HEK293 (cell line): ENCODE results near the gene CADM1.

Source experiments
- CTCF ChIA-PET: fragments of 350-600 bp; formaldehyde crosslinking; extraction: SDS; loops from one replicate; lab custom pipeline; 2021; ENCODE audit warnings: antibody characterized with exemption; lab: Yijun Ruan, JAX
- POLR2A ChIA-PET: fragments of 300-600 bp; formaldehyde crosslinking; extraction: SDS; loops from one replicate; lab custom pipeline; 2020; ENCODE audit warnings: antibody characterized with exemption, inconsistent platforms; lab: Yijun Ruan, JAX
- H3K27ac ChIP-seq: fragments of 200-500 bp; sonication (Bioruptor generic); 2 replicates; pipeline ENCODE4 v1.5.1; 2014; ENCODE audit warnings: low read depth, low read length, control low read depth, inconsistent platforms; ENCODE audit errors: extremely low read depth
- H3K36me3 ChIP-seq, 2 experiments: fragments of 200-500 bp in 1 of 2; sonication (Bioruptor generic) in 1 of 2; 1 replicate in 1 of 2; 2 replicates in 1 of 2; pipeline ENCODE4 v1.5.1; 2014 to 2017; ENCODE audit warnings: inconsistent platforms in 2 of 2, low read length in 2 of 2; ENCODE audit not compliant: control insufficient read depth in 2 of 2, insufficient read depth in 1 of 2
- H3K4me1 ChIP-seq: fragments of 200-500 bp; sonication (Bioruptor generic); 2 replicates; pipeline ENCODE4 v1.5.1; 2014; ENCODE audit warnings: mild to moderate bottlenecking, low read length, inconsistent platforms; ENCODE audit not compliant: control insufficient read depth, insufficient read depth
- H3K4me3 ChIP-seq: 2 replicates; pipeline ENCODE4 v1.5.1; 2011; ENCODE audit warnings: low read depth, mild to moderate bottlenecking, control low read depth, low read length, moderate library complexity
- H3K9me3 ChIP-seq: fragments of 200-500 bp; sonication (Bioruptor generic); 2 replicates; pipeline ENCODE4 v1.5.1; 2014; ENCODE audit warnings: low read depth, low read length, inconsistent platforms; ENCODE audit not compliant: control insufficient read depth, insufficient read depth
- CTCF ChIP-seq: fragments of 450-650 bp; formaldehyde crosslinking; IDR thresholded peaks from 2 replicates; pipeline ENCODE4 v1.5.1; 2016; ENCODE audit warnings: missing biosample characterization, missing genetic modification characterization
- GLI2 ChIP-seq: fragments of 450-650 bp; formaldehyde crosslinking; IDR thresholded peaks from 2 replicates; pipeline ENCODE4; 2017; ENCODE audit warnings: missing biosample characterization, missing genetic modification characterization, low read depth, borderline replicate concordance
- KLF8 ChIP-seq: fragments of 450-650 bp; formaldehyde crosslinking; IDR thresholded peaks from 2 replicates; pipeline ENCODE4 v1.5.1; 2016; ENCODE audit warnings: missing biosample characterization, missing genetic modification characterization
- PRDM1 ChIP-seq: fragments of 450-650 bp; formaldehyde crosslinking; IDR thresholded peaks from 2 replicates; pipeline ENCODE4; 2016; ENCODE audit warnings: missing biosample characterization, missing genetic modification characterization
- PRDM6 ChIP-seq: fragments of 450-650 bp; formaldehyde crosslinking; IDR thresholded peaks from 2 replicates; pipeline ENCODE4 v1.5.1; 2017; ENCODE audit warnings: missing biosample characterization, missing genetic modification characterization
- REST ChIP-seq: fragments of 450-650 bp; formaldehyde crosslinking; IDR thresholded peaks from 2 replicates; pipeline ENCODE4 v1.5.1; 2016; ENCODE audit warnings: missing biosample characterization, missing genetic modification characterization
- WT1 ChIP-seq: fragments of 450-650 bp; formaldehyde crosslinking; IDR thresholded peaks from 2 replicates; pipeline ENCODE4 v1.5.1; 2016; ENCODE audit warnings: missing biosample characterization, missing genetic modification characterization
- YY1 ChIP-seq: fragments of 450-650 bp; formaldehyde crosslinking; IDR thresholded peaks from 2 replicates; pipeline ENCODE4 v1.5.1; 2018; ENCODE audit warnings: missing biosample characterization, missing genetic modification characterization
- ZFP41 ChIP-seq: fragments of 450-650 bp; formaldehyde crosslinking; IDR thresholded peaks from 2 replicates; pipeline ENCODE4 v1.5.1; 2016; ENCODE audit warnings: missing biosample characterization, missing genetic modification characterization, borderline replicate concordance
- ZNF132 ChIP-seq: fragments of 450-650 bp; formaldehyde crosslinking; IDR thresholded peaks from 2 replicates; pipeline ENCODE4 v1.5.1; 2017; ENCODE audit warnings: missing biosample characterization, missing genetic modification characterization, borderline replicate concordance
- ZNF133 ChIP-seq: fragments of 450-650 bp; formaldehyde crosslinking; IDR thresholded peaks from 2 replicates; pipeline ENCODE4 v1.5.1; 2016; ENCODE audit warnings: missing biosample characterization, missing genetic modification characterization
- ZNF175 ChIP-seq: fragments of 450-650 bp; formaldehyde crosslinking; IDR thresholded peaks from 2 replicates; pipeline ENCODE4 v1.5.1; 2016; ENCODE audit warnings: missing biosample characterization, missing genetic modification characterization
- ZNF473 ChIP-seq: fragments of 450-650 bp; formaldehyde crosslinking; IDR thresholded peaks from 2 replicates; pipeline ENCODE4 v1.5.1; 2017; ENCODE audit warnings: missing biosample characterization, missing genetic modification characterization
- ZNF501 ChIP-seq: fragments of 450-650 bp; formaldehyde crosslinking; IDR thresholded peaks from 2 replicates; pipeline ENCODE4 v1.5.1; 2016; ENCODE audit warnings: missing biosample characterization, missing genetic modification characterization
- ZNF585B ChIP-seq: fragments of 450-650 bp; formaldehyde crosslinking; IDR thresholded peaks from 2 replicates; pipeline ENCODE4 v1.5.1; 2016; ENCODE audit warnings: missing biosample characterization, missing genetic modification characterization
- ZNF623 ChIP-seq: fragments of 450-650 bp; formaldehyde crosslinking; IDR thresholded peaks from 2 replicates; pipeline ENCODE4 v1.5.1; 2016; ENCODE audit warnings: missing biosample characterization, missing genetic modification characterization
- ZNF654 ChIP-seq: fragments of 450-650 bp; formaldehyde crosslinking; IDR thresholded peaks from 2 replicates; pipeline ENCODE4 v1.5.1; 2016; ENCODE audit warnings: low read depth, missing biosample characterization, missing genetic modification characterization
- TF ChIP-seq, protein P1 (sequence below): fragments of 450-650 bp; formaldehyde crosslinking; IDR thresholded peaks from 2 replicates; pipeline ENCODE4 v1.5.1; 2017; ENCODE audit warnings: missing biosample characterization, missing genetic modification characterization
- TF ChIP-seq, protein P2 (sequence below): fragments of 450-650 bp; formaldehyde crosslinking; IDR thresholded peaks from 2 replicates; pipeline ENCODE4 v1.5.1; 2016; ENCODE audit warnings: missing biosample characterization, missing genetic modification characterization
- TF ChIP-seq, protein P3 (sequence below): fragments of 450-650 bp; IDR thresholded peaks from 2 replicates; pipeline ENCODE4 v1.5.1; 2018; ENCODE audit warnings: missing biosample characterization, mild to moderate bottlenecking, missing genetic modification characterization

CADM1 gene

GRCh38 chr11:115325523-115325922, 178.7 kb downstream of the CADM1 start:
- no peaks in the 10 kb centered on the region for H3K4me1 ChIP-seq
- POLR2A ChIA-PET: no interaction called here
- CTCF ChIA-PET: interaction anchor here (0.7 to 3.0 kb wide), 9 partner anchors 8 to 353 kb away, joined by 3 to 27 read pairs (median 6); no protein-coding TSS in a partner anchor

GRCh38 chr11:115324581-115325432, 179.4 kb downstream of the CADM1 start:
- H3K36me3 ChIP-seq: peaks cover 0 to 6% of the 10 kb centered on the region in 2 experiments; a peak in 1 of 3 replicates
- no peaks in the 10 kb centered on the region for H3K4me1 ChIP-seq
- ChIA-PET POLR2A (no interaction called here), CTCF (interaction anchor here (0.6 to 3.0 kb wide), 30 partner anchors 9 to 1009 kb away, joined by 3 to 27 read pairs (median 4); no protein-coding TSS in a partner anchor)
- H3K4me3 ChIP-seq: no peak overlapping the region
- H3K9me3 ChIP-seq: no peaks in the 10 kb centered on the region
- H3K27ac ChIP-seq: no peak overlapping the region
- TF ChIP-seq ZNF654 (tag by site-specific recombination): peak; percentile 78
- peak; percentile 16; the same call in 1 of the 2 replicates for TF ChIP-seq PRDM6 (tag by site-specific recombination)
- no peak for TF ChIP-seq KLF8
- TF ChIP-seq ZNF623 (tag by site-specific recombination): no peak
- peak; percentile 11; the same call in 1 of the 2 replicates for TF ChIP-seq CTCF (tag by site-specific recombination)
- TF ChIP-seq, protein P1, sequence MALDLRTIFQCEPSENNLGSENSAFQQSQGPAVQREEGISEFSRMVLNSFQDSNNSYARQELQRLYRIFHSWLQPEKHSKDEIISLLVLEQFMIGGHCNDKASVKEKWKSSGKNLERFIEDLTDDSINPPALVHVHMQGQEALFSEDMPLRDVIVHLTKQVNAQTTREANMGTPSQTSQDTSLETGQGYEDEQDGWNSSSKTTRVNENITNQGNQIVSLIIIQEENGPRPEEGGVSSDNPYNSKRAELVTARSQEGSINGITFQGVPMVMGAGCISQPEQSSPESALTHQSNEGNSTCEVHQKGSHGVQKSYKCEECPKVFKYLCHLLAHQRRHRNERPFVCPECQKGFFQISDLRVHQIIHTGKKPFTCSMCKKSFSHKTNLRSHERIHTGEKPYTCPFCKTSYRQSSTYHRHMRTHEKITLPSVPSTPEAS (tag by site-specific recombination): no peak
- no peak for TF ChIP-seq ZNF175 (tag by site-specific recombination)
- TF ChIP-seq PRDM1 (tag by site-specific recombination): 0 out of 2 replicates have a peak, but pooled peaks have one; percentile 21
- TF ChIP-seq ZNF132 (tag by site-specific recombination): no peak

More at GRCh38 chr11:115325523-115325922, 178.7 kb downstream of the CADM1 start:
- H3K9me3 ChIP-seq: no peaks in the 10 kb centered on the region
- TF ChIP-seq ZNF501 (tag by site-specific recombination) (no peak), GLI2 (tag by site-specific recombination) (no peak), ZNF473 (tag by site-specific recombination) (no peak), ZFP41 (tag by site-specific recombination) (no peak), WT1 (tag by site-specific recombination) (no peak), YY1 (tag by site-specific recombination) (no peak), REST (tag by site-specific recombination) (no peak), ZNF133 (tag by site-specific recombination) (no peak), ZNF585B (tag by site-specific recombination) (no peak)
- TF ChIP-seq, protein P2, sequence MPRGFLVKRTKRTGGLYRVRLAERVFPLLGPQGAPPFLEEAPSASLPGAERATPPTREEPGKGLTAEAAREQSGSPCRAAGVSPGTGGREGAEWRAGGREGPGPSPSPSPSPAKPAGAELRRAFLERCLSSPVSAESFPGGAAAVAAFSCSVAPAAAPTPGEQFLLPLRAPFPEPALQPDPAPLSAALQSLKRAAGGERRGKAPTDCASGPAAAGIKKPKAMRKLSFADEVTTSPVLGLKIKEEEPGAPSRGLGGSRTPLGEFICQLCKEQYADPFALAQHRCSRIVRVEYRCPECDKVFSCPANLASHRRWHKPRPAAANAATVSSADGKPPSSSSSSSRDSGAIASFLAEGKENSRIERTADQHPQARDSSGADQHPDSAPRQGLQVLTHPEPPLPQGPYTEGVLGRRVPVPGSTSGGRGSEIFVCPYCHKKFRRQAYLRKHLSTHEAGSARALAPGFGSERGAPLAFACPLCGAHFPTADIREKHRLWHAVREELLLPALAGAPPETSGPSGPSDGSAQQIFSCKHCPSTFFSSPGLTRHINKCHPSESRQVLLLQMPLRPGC: no peak
- TF ChIP-seq, protein P3, sequence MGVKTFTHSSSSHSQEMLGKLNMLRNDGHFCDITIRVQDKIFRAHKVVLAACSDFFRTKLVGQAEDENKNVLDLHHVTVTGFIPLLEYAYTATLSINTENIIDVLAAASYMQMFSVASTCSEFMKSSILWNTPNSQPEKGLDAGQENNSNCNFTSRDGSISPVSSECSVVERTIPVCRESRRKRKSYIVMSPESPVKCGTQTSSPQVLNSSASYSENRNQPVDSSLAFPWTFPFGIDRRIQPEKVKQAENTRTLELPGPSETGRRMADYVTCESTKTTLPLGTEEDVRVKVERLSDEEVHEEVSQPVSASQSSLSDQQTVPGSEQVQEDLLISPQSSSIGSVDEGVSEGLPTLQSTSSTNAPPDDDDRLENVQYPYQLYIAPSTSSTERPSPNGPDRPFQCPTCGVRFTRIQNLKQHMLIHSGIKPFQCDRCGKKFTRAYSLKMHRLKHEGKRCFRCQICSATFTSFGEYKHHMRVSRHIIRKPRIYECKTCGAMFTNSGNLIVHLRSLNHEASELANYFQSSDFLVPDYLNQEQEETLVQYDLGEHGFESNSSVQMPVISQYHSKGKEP (tag by site-specific recombination): no peak
- no peak overlapping the region for H3K4me3 ChIP-seq
- H3K36me3 ChIP-seq: peaks cover 0 to 11% of the 10 kb centered on the region in 2 experiments; a peak in 1 of 3 replicates
- H3K27ac ChIP-seq: no peak overlapping the region
